Testis (tissue), 3 donors: ENCODE data around the gene CSRP1. TPM values are rescaled to one million over a fixed set of nuclear protein-coding genes. Genes with fewer than 3 reads are reported as not detected.

Experiments used
- DNase-seq: peaks from one replicate; pipeline ENCODE4 v3.0.0-alpha.2; 2019
- H3K27ac ChIP-seq, 2 donors: fragments of 200-600 bp; sonication (generic); one replicate each; pipeline ENCODE4 v1.5.1; 2019
- H3K27me3 ChIP-seq: fragments of 200-600 bp; sonication (generic); one replicate; pipeline ENCODE4 v1.5.1; 2019
- H3K36me3 ChIP-seq: fragments of 200-600 bp; sonication (generic); one replicate; pipeline ENCODE4 v1.5.1; 2017; ENCODE audit warnings: low read depth; ENCODE audit errors: missing control alignments
- H3K4me1 ChIP-seq: fragments of 200-600 bp; sonication (generic); one replicate; pipeline ENCODE4 v1.5.1; 2019
- H3K4me3 ChIP-seq, 2 donors: fragments of 200-600 bp; sonication (generic); one replicate each; pipeline ENCODE4 v1.5.1; 2017 to 2019
- H3K9me3 ChIP-seq: fragments of 200-600 bp; sonication (generic); one replicate; pipeline ENCODE4 v1.5.1; 2017
- CTCF ChIP-seq, 3 experiments: fragments of 450-650 bp in 2 of 3; fragments of 200-600 bp in 1 of 3; sonication (generic) in 1 of 3; IDR thresholded peaks; one replicate each; pipeline ENCODE4 v1.5.1; 2016 to 2019; ENCODE audit warnings: antibody characterized with exemption in 3 of 3, mild to moderate bottlenecking in 2 of 3, moderate library complexity in 1 of 3
- POLR2A ChIP-seq: fragments of 450-650 bp; IDR thresholded peaks from one replicate; pipeline ENCODE4 v1.6.1; 2017; ENCODE audit warnings: antibody characterized with exemption, mild to moderate bottlenecking, moderate library complexity
- WGBS, 2 donors: methylation state at CpG; one replicate each; pipeline ENCODE4 v1.1.5; 2018; 5-methylcytosine and 5-hydroxymethylcytosine counted together
- intact Hi-C: fragments of 100-400 bp; cut with DNase I; formaldehyde crosslinking; loops from one replicate; pipeline ENCODE4 v1.15.1; 2023; ENCODE audit warnings: low total_unique reads
- polyA plus RNA-seq: library from polyadenylated mRNA; stranded (reverse); fragments of 350-450 nt; fragmentation: Illumina TruSeq; extraction: RNeasy Lipid Tissue Mini Kit (QIAGEN cat#74804); gene quantifications from one replicate; pipeline ENCODE4 v1.2.3, GENCODE V29; 2014; ENCODE audit warnings: low read depth, low replicate concordance; ENCODE audit not compliant: insufficient read depth
- total RNA-seq, 2 donors: library from RNA; depleted of rRNA; stranded (reverse); fragments of >200 nt; gene quantifications; one replicate each; pipeline ENCODE4 v1.2.3, GENCODE V29; 2016

Gene CSRP1
- total and polyA plus RNA-seq, 3 donors from 2014 or later = 103 to 217 (median 123) TPM

DNA sequence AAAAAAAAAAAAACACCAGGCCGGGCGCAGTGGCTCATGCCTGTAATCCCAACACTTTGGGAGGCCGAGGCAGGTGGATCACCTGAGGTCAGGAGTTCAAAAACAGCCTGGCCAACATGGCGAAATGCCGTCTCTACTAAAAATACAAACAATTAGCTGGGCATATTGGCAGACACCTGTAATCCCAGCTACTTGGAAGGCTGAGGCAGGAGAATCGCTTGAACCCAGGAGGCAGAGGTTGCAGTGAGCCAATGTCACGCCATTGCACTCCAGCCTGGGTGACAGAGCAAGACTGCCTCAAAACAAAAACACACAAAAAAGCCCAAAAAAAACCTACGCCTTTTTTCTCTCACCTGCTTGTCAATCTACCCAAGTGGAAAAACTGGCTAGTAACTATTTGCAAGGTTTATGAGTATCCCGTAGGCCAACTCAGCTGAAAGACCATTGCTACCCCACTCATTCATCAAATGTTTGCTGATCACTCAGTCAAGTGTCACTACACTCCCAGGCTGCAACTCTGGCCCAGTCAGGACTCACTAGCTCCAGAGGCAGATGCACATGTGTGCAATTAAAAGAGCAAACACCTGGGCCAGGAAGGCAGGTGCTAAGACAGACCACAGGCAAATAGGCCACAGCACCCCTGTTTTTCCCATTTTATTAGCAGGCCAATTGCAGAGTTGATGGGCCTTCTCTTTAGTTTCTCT is 2.0 kb downstream of the CSRP1 start:
- peak overlapping the region; percentile 44 to 92 for H3K27ac ChIP-seq
- H3K4me1 ChIP-seq = peaks cover 38% of the 10 kb centered on the region
- H3K9me3 ChIP-seq = no peaks in the 10 kb centered on the region
- no peak for DNase-seq
- H3K4me3 ChIP-seq = peak overlapping the region in 1 of 2 donors; percentile 1
- intact Hi-C loops = no loop called here
- H3K27me3 ChIP-seq = no peaks in the 10 kb centered on the region
- WGBS, 2 donors = 78 to 81% methylated on average over 9 of the region's 9 CpGs
- TF ChIP-seq POLR2A = no peak
- no peak for TF ChIP-seq CTCF (IDR thresholded peaks at IDR 0.05)
- no peaks in the 10 kb centered on the region for H3K36me3 ChIP-seq

DNA sequence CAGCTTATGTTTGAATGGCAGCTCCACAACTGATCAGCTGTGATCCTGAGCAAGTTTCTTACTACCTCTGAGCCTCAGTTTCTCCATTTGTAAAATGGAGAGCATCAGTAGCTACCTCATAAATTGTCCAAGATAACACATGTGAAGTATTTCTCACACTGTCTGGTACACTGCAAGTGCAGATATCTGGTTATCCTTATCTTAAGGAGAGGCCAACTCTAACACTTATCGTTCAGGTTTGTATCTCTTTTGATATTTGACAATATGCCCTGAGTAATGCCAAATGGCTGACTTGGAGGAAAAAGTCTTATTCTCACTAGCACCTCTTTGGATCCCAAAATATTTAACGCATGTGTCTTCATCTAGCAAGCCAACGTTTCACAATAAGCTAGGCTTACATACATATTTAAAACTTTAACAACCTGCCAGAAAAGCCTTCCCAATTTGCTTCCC is 2.7 kb downstream of the CSRP1 start:
- peak overlapping the region; percentile 44 to 92 for H3K27ac ChIP-seq
- H3K27me3 ChIP-seq = no peaks in the 10 kb centered on the region
- H3K9me3 ChIP-seq = no peaks in the 10 kb centered on the region
- WGBS, 2 donors = 57 to 62% methylated on average over 3 of the region's 3 CpGs
- TF ChIP-seq POLR2A (no peak), CTCF (IDR thresholded peaks at IDR 0.05) (no peak)
- intact Hi-C loops = no loop called here
- peaks cover 42% of the 10 kb centered on the region for H3K4me1 ChIP-seq
- H3K4me3 ChIP-seq = no peak overlapping the region
- no peaks in the 10 kb centered on the region for H3K36me3 ChIP-seq
- DNase-seq = no peak

DNA sequence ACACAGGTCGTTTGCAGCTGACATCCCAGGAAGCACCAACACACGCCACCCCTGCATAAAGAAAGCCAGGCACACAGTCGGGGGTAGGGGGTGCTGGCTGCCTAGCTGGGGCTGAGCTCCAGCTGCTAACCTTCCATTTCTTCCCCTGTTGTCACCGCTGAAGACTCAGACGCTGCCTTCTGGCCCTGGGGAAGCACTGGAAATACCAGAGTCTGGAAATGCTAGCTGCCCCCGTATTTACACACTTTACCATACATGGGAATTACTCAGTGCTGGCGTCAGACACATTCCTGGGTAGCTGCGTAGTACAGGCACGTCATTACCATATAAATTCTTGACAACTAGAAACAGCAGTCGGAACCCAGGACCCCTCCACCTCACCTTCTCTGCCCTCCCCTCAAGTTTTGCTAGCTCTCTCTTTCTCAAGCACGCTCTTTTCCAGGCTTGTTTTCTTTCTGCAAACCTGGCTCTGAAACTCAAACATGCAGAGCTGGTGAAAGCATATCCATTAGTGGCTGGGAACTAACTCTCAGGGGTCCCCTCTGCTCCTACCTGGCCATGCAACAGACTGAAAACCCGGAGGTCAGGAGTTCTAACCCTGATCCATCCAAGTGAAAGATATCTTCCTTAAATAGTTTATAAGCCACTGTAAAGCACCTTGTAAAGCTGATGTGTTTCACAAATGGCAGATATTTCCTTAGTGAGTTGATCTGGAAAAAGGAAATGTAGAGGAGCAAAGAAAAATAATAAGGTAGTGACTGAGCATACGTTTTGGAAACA is 3.3 kb downstream of the CSRP1 start:
- peak overlapping the region; percentile 44 to 92 for H3K27ac ChIP-seq
- intact Hi-C loops = no loop called here
- DNase-seq = peak; percentile 61
- H3K4me1 ChIP-seq = peaks cover 42% of the 10 kb centered on the region
- WGBS, 2 donors = 41 to 47% methylated on average over 13 of the region's 13 CpGs
- no peak overlapping the region for H3K4me3 ChIP-seq
- no peaks in the 10 kb centered on the region for H3K36me3 ChIP-seq
- no peaks in the 10 kb centered on the region for H3K27me3 ChIP-seq
- H3K9me3 ChIP-seq = no peaks in the 10 kb centered on the region
- no peak for TF ChIP-seq CTCF (IDR thresholded peaks at IDR 0.05)
- no peak for TF ChIP-seq POLR2A

DNA sequence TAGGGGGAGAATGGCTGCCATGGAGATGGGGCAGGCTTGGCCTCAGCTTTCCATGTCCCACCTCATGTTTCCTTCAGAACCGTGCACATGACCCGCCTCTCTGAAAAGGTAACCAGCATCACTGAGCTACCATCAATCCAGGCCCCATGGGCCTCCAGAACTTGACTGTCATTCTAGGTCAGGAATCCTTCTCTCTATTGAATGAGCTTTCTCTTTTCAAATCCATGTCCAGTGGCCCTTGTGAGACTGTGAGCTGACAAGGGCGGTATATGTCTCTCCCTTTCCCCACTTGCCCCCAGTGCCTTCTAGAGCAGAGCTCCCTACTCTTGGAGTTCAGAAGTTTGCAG is 4.4 kb downstream of the CSRP1 start:
- intact Hi-C loops = no loop called here
- H3K4me1 ChIP-seq = peaks cover 37% of the 10 kb centered on the region
- 85 to 88% methylated on average over 3 of the region's 3 CpGs for WGBS, 2 donors
- no peak overlapping the region for H3K4me3 ChIP-seq
- no peaks in the 10 kb centered on the region for H3K36me3 ChIP-seq
- peak overlapping the region; percentile 39 to 92 for H3K27ac ChIP-seq
- TF ChIP-seq POLR2A (no peak), CTCF (IDR thresholded peaks at IDR 0.05) (no peak)
- H3K9me3 ChIP-seq = no peaks in the 10 kb centered on the region
- H3K27me3 ChIP-seq = no peaks in the 10 kb centered on the region
- no peak for DNase-seq
